OCI-LY3 (cell line): ENCODE results near the gene NKAIN2.
"Not testable (repeated sequence)": the region's sequence is repeated elsewhere in the genome, so short reads cannot be mapped to it uniquely, and the experiment has no call there.

Experiments used
- H2AFZ ChIP-seq: fragments of 200-600, 300-600 bp; shearing (Covaris generic); 2 replicates; pipeline ENCODE4 v1.6.0; 2014; ENCODE audit warnings: antibody characterized with exemption, low read depth, low read length
- H3K27ac ChIP-seq: fragments of 200-600, 300-600 bp; sonication (generic); 2 replicates; pipeline ENCODE4 v1.5.1; 2014; ENCODE audit warnings: mild to moderate bottlenecking, low read length, moderate library complexity, mixed read lengths
- H3K27me3 ChIP-seq: fragments of 200-600, 300-600 bp; sonication (generic); 2 replicates; pipeline ENCODE4 v1.6.1; 2014; ENCODE audit warnings: low read depth, low read length, mixed read lengths
- H3K36me3 ChIP-seq: fragments of 200-600, 300-600 bp; sonication (generic); replicated peaks from 2 replicates; pipeline ENCODE3; 2014; ENCODE audit warnings: low read depth, low read length, mixed read lengths
- H3K4me1 ChIP-seq: fragments of 300-600, 200-600 bp; sonication (generic); 2 replicates; pipeline ENCODE4 v1.6.1; 2014; ENCODE audit warnings: low read length, mixed read lengths
- H3K4me2 ChIP-seq: fragments of 200-600, 300-600 bp; sonication (generic); 2 replicates; pipeline ENCODE4 v1.6.1; 2014; ENCODE audit warnings: low read length, mixed read lengths
- H3K4me3 ChIP-seq: fragments of 300-600, 200-600 bp; sonication (generic); 2 replicates; pipeline ENCODE4 v1.5.1; 2014; ENCODE audit warnings: antibody characterized with exemption, mild to moderate bottlenecking, low read length, moderate library complexity
- H3K79me2 ChIP-seq: fragments of 300-600, 200-600 bp; shearing (Covaris generic); 2 replicates; pipeline ENCODE4 v1.6.1; 2014; ENCODE audit warnings: mild to moderate bottlenecking, low read length, mixed read lengths
- H3K9ac ChIP-seq: fragments of 300-600, 200-600 bp; shearing (Covaris generic); 2 replicates; pipeline ENCODE4 v1.6.0; 2014; ENCODE audit warnings: mild to moderate bottlenecking, low read length, moderate library complexity
- H3K9me3 ChIP-seq: fragments of 200-600, 300-600 bp; shearing (Covaris generic); 2 replicates; pipeline ENCODE4 v1.6.1; 2014; ENCODE audit warnings: low read length, mixed read lengths; ENCODE audit not compliant: insufficient read depth
- H4K20me1 ChIP-seq: fragments of 200-600, 300-600 bp; sonication (generic); 2 replicates; pipeline ENCODE4 v1.6.1; 2016; ENCODE audit warnings: low read length, mixed read lengths; ENCODE audit not compliant: insufficient read depth
- EZH2phosphoT487 ChIP-seq: fragments of 200-600 bp; shearing (Covaris generic); IDR thresholded peaks from 2 replicates; pipeline ENCODE4 v1.6.1; 2018; ENCODE audit warnings: antibody characterized with exemption, mixed run types, low read depth
- TF ChIP-seq, protein P1 (sequence below): fragments of 200-600, 300-600 bp; sonication (generic); IDR thresholded peaks from 2 replicates; pipeline ENCODE4 v1.5.1; 2014; ENCODE audit warnings: antibody characterized with exemption, low read length, low read depth

The NKAIN2 gene

DNA sequence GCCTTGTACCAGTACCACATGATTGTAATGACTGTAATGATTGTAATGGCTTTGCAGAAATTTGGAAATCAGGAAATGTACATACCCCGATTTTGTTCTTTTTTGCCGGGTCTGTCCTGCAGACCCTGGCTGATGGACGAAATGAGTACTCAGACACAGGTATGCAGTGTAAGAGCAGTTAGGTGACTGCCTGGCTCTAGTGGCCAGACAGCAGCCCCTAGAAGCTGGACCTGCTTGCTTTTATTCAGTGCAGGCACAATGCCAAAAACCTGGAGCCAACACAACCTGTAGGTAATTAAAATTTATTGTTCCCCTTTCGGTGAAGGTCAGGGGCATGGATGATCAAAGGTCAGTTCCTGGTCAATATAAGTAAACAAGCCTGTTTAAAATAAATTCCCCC, 346.0 kb downstream of the NKAIN2 start:
- Histone ChIP-seq H3K27ac (no peak overlapping the region), H3K79me2 (no peaks in the 10 kb centered on the region), H3K36me3 (no peaks in the 10 kb centered on the region), H3K27me3 (no peaks in the 10 kb centered on the region), H3K9ac (no peak overlapping the region), H3K4me2 (no peak overlapping the region), H3K4me1 (no peaks in the 10 kb centered on the region), H3K9me3 (no peaks in the 10 kb centered on the region), H3K4me3 (no peak overlapping the region), H2AFZ (no peak overlapping the region), H4K20me1 (no peaks in the 10 kb centered on the region)
- TF ChIP-seq, protein P1, sequence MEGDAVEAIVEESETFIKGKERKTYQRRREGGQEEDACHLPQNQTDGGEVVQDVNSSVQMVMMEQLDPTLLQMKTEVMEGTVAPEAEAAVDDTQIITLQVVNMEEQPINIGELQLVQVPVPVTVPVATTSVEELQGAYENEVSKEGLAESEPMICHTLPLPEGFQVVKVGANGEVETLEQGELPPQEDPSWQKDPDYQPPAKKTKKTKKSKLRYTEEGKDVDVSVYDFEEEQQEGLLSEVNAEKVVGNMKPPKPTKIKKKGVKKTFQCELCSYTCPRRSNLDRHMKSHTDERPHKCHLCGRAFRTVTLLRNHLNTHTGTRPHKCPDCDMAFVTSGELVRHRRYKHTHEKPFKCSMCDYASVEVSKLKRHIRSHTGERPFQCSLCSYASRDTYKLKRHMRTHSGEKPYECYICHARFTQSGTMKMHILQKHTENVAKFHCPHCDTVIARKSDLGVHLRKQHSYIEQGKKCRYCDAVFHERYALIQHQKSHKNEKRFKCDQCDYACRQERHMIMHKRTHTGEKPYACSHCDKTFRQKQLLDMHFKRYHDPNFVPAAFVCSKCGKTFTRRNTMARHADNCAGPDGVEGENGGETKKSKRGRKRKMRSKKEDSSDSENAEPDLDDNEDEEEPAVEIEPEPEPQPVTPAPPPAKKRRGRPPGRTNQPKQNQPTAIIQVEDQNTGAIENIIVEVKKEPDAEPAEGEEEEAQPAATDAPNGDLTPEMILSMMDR = no peak
- TF ChIP-seq EZH2phosphoT487 = no peak

GRCh38 chr6:124158024-124158423, 354.4 kb downstream of the NKAIN2 start:
- no peak overlapping the region for H3K9ac ChIP-seq
- H3K27me3 ChIP-seq = no peaks in the 10 kb centered on the region
- H3K27ac ChIP-seq = no peak overlapping the region
- H3K4me2 ChIP-seq = no peak overlapping the region
- H3K9me3 ChIP-seq = no peaks in the 10 kb centered on the region
- no peak overlapping the region for H2AFZ ChIP-seq
- H3K79me2 ChIP-seq = no peaks in the 10 kb centered on the region
- no peaks in the 10 kb centered on the region for H3K36me3 ChIP-seq
- H4K20me1 ChIP-seq = no peaks in the 10 kb centered on the region
- no peaks in the 10 kb centered on the region for H3K4me1 ChIP-seq
- TF ChIP-seq, protein P1 = no peak
- TF ChIP-seq EZH2phosphoT487 = no peak
- no peak overlapping the region for H3K4me3 ChIP-seq

DNA sequence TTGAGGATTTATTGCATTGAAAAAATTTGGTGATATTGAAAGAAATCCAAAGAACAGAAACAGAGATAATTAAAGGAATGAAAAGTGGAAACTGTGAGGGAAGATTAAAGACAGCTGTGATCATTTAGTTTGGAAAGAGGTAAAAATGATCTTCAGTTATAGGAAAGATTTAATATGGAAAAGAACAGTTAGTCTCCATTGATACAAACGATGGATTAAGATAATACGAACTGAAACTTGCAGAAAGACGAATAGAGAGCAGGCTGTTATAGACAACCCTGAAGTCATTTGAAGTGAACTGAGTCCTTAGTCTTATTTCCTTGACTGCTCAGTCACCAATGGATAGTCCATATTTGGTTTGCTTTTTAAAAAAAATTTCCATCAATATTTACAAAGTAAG, 360.0 kb downstream of the NKAIN2 start:
- no peaks in the 10 kb centered on the region for H3K9me3 ChIP-seq
- H4K20me1 ChIP-seq = no peaks in the 10 kb centered on the region
- H3K4me3 ChIP-seq = no peak overlapping the region
- no peaks in the 10 kb centered on the region for H3K4me1 ChIP-seq
- H3K27ac ChIP-seq = no peak overlapping the region
- no peak overlapping the region for H3K9ac ChIP-seq
- H3K79me2 ChIP-seq = no peaks in the 10 kb centered on the region
- H2AFZ ChIP-seq = no peak overlapping the region
- H3K36me3 ChIP-seq = no peaks in the 10 kb centered on the region
- no peaks in the 10 kb centered on the region for H3K27me3 ChIP-seq
- no peak overlapping the region for H3K4me2 ChIP-seq
- no peak for TF ChIP-seq EZH2phosphoT487
- TF ChIP-seq, protein P1 = no peak

- TF ChIP-seq, protein P1 = no peak
- TF ChIP-seq EZH2phosphoT487 = no peak
- H3K27ac ChIP-seq = no peak overlapping the region
- H3K9me3 ChIP-seq = no peaks in the 10 kb centered on the region
- no peak overlapping the region for H3K4me2 ChIP-seq
- no peak overlapping the region for H3K4me3 ChIP-seq
- no peaks in the 10 kb centered on the region for H3K79me2 ChIP-seq
- H3K9ac ChIP-seq = no peak overlapping the region
- no peaks in the 10 kb centered on the region for H3K36me3 ChIP-seq
- H2AFZ ChIP-seq = no peak overlapping the region
- H4K20me1 ChIP-seq = no peaks in the 10 kb centered on the region
- H3K27me3 ChIP-seq = no peaks in the 10 kb centered on the region
- H3K4me1 ChIP-seq = no peaks in the 10 kb centered on the region
Measured at GRCh38 chr6:124164343-124164742, 360.7 kb downstream of the NKAIN2 start.

GRCh38 chr6:124167249-124167648, 363.6 kb downstream of the NKAIN2 start:
- not testable (repeated sequence) for H3K36me3 ChIP-seq, H3K4me1 ChIP-seq, H3K9me3 ChIP-seq, H3K27me3 ChIP-seq, H3K4me2 ChIP-seq, H3K79me2 ChIP-seq, H3K27ac ChIP-seq, H2AFZ ChIP-seq, H3K4me3 ChIP-seq, H4K20me1 ChIP-seq, H3K9ac ChIP-seq
